GM19193 (cell line): ENCODE data around the gene SIT1.

Source experiments
- POLR2A ChIP-seq: IDR thresholded peaks from 4 replicates; pipeline ENCODE4 v1.6.1; 2011; ENCODE audit not compliant: insufficient read depth, insufficient read length; ENCODE audit errors: extremely low read depth

SIT1 gene

GRCh38 chr9:35657546-35658136, 6.9 kb upstream of the SIT1 start, which contains the start of gene RMRP:
TSS of gene RMRP (minus strand) at chr9:35658019.
- no peak for TF ChIP-seq POLR2A

DNA sequence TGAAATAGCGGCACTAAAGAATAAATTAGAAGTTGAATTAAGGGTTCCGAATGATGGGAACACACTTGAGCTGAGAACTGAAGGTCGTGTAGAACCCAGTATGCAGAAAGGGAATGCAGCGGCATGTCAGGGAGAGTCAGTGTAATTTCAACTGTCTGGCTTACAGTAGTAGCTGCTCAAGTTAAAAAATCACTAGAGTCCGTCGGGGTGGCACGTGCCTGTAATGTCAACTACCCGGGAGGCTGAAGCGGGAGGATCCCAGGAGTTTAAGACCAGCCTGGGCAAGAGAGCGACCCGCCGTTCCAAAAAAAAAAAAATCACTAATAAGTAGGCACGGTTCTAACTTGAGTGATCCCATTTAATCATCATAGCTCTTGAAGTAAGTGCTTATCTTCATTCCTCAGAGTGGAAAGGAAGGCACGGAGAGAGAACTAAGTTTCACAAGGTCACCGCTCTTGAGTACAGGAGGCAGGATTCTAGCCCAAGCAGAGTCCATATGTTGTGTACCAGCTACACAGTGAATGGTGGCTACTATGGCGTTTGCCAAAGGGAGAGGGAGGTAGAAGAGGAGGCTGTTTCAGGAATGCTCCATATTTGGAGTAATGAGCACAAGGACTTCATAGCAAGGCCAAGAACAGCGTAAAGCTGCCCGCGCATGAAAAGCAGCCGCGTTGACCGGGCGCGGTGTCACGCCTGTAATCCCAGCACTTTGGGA, 6.3 kb upstream of the SIT1 start:
- no peak for TF ChIP-seq POLR2A

DNA sequence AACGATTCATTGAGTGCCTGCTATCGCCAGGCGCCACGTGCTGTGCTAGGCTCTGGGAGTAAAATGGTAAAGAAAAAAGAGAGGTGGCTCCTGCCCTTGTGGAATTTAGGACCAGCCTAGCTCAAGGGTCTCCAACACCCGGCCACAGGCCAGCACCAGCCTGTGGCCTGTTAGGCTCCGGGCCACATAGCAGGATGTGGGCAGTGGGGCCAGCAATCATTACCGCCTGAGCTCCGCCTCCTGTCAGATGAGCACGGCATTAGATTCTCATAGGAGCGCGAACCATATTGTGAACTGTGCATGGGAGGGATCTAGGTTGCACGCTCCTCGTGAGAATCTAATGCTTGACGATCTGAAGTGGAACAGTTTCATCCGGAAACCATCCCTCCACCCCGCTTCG, 5.6 kb upstream of the SIT1 start:
- no peak for TF ChIP-seq POLR2A

DNA sequence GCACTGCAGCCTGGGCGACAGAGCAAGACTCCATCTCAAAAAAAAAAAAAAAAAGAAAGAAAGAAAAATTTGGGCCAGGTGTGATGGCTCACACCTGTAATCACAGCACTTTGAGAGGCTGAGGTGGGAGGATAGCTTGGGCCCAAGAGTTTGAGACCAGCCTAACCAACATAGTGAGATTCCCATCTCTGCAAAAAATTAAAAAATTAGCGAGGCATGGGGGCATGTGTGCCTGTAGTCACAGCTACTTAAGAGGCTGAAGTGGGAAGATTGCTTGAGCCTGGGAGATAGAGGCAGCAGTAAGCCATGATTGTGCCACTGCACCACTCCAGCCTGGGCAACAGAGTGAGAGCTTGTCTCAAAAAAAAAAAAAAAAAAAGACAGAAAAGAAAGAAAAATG, 2.9 kb upstream of the SIT1 start:
- no peak for TF ChIP-seq POLR2A

DNA sequence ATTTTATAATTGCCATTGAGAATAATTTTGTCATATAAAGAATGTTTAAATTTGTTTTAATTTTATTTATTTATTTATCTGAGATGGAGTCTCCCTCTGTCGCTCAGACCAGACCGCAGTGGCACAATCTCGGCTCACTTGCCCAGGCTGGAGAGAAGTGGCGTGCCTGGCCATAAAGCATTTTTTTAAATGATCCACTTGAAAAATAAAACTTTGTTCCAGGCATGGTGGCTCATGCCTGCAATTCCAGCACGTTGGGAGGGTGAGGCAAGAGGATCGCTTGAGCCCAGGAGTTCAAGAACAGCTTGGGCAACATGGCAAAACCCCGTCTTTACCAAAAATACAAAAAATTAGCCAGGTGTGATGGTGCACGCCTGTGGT, 2.1 kb upstream of the SIT1 start:
- no peak for TF ChIP-seq POLR2A

DNA sequence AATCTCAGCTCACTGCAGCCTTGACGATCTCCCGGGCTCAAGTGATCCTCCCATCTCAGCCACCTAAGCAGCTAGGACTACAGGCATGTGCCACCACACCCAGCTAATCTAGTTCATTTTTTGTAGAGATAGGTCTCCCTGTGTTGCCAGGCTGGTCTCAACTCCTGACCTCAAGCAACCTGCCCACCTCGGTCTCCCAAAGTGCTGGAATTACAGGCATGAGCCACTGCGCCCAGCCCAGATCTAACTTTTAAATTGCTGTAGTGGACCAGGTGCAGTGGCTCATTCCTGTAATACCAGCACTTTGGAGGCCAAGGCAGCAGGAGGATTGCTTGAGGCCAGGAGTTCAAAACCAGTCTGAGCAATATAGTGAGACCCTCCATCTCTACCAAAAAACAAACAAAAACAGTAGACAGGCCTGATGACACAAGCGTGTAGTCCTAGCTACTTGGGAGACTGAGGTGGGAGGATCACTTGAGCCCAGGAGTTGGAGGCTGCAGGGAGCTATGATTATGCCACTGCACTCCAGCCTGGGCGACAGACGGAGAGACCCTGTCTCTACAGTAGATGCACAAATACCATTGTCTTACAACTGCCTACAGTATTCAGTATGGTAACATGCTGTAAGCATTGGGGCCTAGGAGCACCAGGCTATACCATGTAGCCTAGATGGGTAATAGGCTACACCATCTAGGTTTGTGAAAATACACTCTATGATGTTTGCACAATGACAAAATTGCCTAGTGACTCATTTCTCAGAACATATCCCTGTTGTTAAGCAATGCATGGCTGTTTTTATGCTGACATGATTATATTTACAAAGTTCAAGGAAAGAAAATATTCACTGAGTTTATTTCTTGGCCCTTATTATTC, 1.5 kb upstream of the SIT1 start:
- TF ChIP-seq POLR2A, result no peak

DNA sequence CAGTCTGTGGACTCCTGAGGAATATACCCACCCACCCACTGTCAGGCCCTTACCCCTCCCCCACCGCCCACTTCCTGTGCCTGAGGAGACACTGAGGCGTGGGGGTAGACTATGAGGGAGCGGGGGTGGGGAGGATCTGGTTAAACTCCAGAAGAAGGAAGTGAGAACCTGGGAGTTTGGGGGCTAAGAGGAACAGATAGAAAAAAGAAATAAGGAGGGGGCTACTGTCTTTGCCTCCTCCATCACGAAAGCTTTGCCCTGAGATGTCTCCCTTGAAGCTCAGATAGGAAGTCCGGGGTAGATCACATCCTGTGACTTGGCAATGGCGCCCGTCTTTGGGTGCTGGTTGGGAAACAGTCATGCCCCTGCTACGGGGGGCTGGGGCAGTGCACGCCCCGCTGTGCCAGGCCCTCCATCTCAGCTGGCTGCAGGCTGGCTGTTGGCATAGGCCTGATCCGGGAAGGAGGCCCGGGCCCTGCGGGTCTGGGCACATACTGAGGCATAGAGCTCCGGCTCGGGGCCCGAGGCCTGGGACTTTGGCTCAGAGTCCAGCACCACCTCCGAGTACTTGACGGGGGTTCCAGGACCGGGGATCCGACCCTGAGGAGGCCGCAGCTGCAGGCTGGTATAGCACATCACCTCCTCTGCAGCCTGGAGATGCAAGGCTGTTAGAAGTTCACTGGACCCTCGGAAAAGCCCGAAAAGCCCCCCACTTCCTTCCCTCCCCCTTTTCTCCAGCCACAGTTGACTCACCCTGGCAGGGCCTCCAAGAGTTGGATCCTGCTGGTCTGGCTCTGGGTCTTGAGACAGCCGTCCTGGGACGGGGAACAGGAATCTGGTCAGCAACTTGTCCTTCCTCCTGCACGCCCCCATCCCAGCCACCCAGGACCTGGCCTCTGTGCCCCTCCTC, 1.0 kb downstream of the SIT1 start:
- TF ChIP-seq POLR2A, result peak; percentile 61

- TF ChIP-seq POLR2A, result peak; percentile 73
Measured at GRCh38 chr9:35646533-35647265, 4.0 kb downstream of the SIT1 start.

DNA sequence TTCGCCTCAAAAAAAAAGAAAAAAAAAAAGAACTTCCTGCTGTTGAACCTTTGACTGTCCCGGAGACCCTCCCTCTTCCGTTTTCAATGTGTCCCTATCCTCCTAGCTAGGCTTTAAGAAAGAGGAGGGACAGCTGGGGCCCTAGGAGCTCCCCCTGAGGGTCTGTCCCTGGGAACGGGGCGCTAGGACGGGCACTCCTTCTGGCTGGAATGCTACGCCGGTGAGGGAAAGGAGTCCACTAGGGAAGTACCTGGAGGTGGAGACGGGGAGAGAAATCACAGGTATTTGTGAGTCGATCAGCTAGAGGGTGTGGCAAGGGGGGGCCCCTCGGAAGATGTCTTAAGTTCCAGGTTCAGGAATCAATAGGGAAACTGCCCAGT, 4.6 kb downstream of the SIT1 start:
- no peak for TF ChIP-seq POLR2A

DNA sequence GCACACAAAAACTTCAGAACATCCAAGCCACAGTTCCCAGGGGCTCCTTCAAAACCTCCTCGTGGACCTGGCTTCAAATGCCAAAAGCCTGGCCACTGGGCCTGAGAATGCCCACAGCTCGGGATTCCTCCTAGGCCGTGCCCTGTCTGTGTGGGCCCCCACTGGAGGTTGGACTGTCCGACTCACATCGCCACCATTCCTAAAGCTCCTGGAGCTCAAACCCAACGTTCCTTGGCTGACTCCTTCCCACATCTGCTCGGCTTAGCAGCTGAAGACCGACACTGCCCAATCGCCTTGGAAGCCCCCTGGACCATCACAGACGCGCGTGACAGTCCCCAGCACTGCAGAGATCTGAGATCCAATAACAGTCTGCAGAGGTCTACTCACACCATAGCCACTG, 7.7 kb downstream of the SIT1 start:
- no peak for TF ChIP-seq POLR2A

GRCh38 chr9:35639631-35640030, 11.1 kb downstream of the SIT1 start:
- no peak for TF ChIP-seq POLR2A

- no peak for TF ChIP-seq POLR2A
Measured at GRCh38 chr9:35636135-35636876, 14.4 kb downstream of the SIT1 start.

DNA sequence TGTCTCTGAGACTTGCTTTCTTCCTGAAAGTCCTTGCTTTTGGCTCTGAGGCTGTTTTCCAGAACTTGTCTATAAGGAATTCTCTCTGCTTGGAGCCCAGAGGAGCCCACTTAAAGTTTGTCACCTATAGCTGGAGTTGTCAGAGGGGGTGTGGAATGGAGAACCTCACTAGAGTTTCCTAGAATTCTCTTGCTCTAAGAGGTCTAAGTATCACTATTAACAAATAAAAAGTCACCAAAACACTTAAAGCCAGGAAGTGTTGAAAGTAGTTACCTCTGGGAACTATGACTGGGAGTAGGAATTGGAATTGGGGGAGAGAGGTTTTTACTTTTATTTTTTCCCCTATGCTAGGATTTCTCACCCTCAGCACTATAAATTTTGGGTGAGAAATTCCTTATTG, 15.0 kb downstream of the SIT1 start:
- no peak for TF ChIP-seq POLR2A
